A549 (cell line): ENCODE measurements around the gene NR2E3.

Experiments used
- BHLHE40 ChIP-seq: IDR thresholded peaks from 2 replicates; pipeline ENCODE4 v1.6.1; 2012; ENCODE audit warnings: low read depth, low read length, inconsistent platforms
- CBX2 ChIP-seq: fragments of 200-600 bp; sonication (generic); IDR thresholded peaks from 2 replicates; pipeline ENCODE4 v1.6.1; 2016; ENCODE audit warnings: low read depth, mild to moderate bottlenecking, borderline replicate concordance
- CBX8 ChIP-seq: fragments of 200-600 bp; sonication (generic); IDR thresholded peaks from 2 replicates; pipeline ENCODE4 v1.6.1; 2016
- CTCF ChIP-seq: fragments of >200 bp; sonication (Bioruptor Twin); formaldehyde crosslinking; IDR thresholded peaks from 3 replicates; pipeline ENCODE4 v1.5.1; 2016
- EP300 ChIP-seq, 2 experiments: fragments of >200 bp; sonication (Bioruptor Twin); formaldehyde crosslinking; IDR thresholded peaks; 2 replicates in 1 of 2; 3 replicates in 1 of 2; pipeline ENCODE4 v1.6.1; 2016 to 2017
- MAX ChIP-seq: IDR thresholded peaks from 2 replicates; pipeline ENCODE4 v1.6.1; 2012
- MAZ ChIP-seq: fragments of 150-350 bp; IDR thresholded peaks from 2 replicates; pipeline ENCODE4 v1.6.1; 2014; ENCODE audit warnings: antibody characterized with exemption, low read depth, low read length, borderline replicate concordance
- MYC ChIP-seq: IDR thresholded peaks from 2 replicates; pipeline ENCODE4 v1.6.1; 2012; ENCODE audit warnings: mild to moderate bottlenecking, inconsistent platforms, low read length, improper control_type of control experiment, borderline replicate concordance
- POLR2A ChIP-seq: IDR thresholded peaks from 2 replicates; pipeline ENCODE4 v1.6.1; 2012; ENCODE audit warnings: mild to moderate bottlenecking, low read length
- RARB ChIP-seq: fragments of 250-450 bp; sonication (Bioruptor Pico); IDR thresholded peaks from 2 replicates; pipeline ENCODE4 v1.8.0; 2021; ENCODE audit warnings: mild to moderate bottlenecking, moderate library complexity
- REST ChIP-seq: fragments of 200-600 bp; sonication (generic); IDR thresholded peaks from 2 replicates; pipeline ENCODE4 v1.6.1; 2016; ENCODE audit warnings: antibody characterized with exemption, mild to moderate bottlenecking, moderate library complexity
- SMC3 ChIP-seq: fragments of >200 bp; sonication (Bioruptor Twin); formaldehyde crosslinking; IDR thresholded peaks from 3 replicates; pipeline ENCODE4 v1.6.1; 2018; ENCODE audit warnings: inconsistent platforms

- no peak for TF ChIP-seq MAX
- TF ChIP-seq EP300 (IDR thresholded peaks at IDR 0.05) = no peak
- no peak for TF ChIP-seq BHLHE40
- no peak for TF ChIP-seq MYC
- TF ChIP-seq CTCF = peak; percentile 93
- TF ChIP-seq POLR2A = no peak
- TF ChIP-seq REST = no peak
- TF ChIP-seq SMC3 = peak; percentile 81
- TF ChIP-seq MAZ = no peak
- TF ChIP-seq CBX8 = no peak
- TF ChIP-seq RARB = no peak
- no peak for TF ChIP-seq CBX2
Observed at GRCh38 chr15:71780115-71780976, 30.0 kb upstream of the NR2E3 start.
